OCI-LY7 (cell line): Measurements from ENCODE around the gene SPOP.

Experiments
- EZH2phosphoT487 ChIP-seq: fragments of 200-600 bp; sonication (generic); IDR thresholded peaks from 2 replicates; pipeline ENCODE4 v1.6.1; 2018; ENCODE audit warnings: low read depth, borderline replicate concordance, mild to moderate bottlenecking, mixed run types, antibody characterized with exemption, low read length, moderate library complexity, mixed read lengths
- TF ChIP-seq, protein P1 (sequence below): fragments of 200-600 bp; sonication (generic); conservative IDR thresholded peaks from 2 replicates; pipeline ENCODE4 v1.5.1; 2014; ENCODE audit warnings: mild to moderate bottlenecking, antibody characterized with exemption, low read length, moderate library complexity, mixed read lengths

DNA sequence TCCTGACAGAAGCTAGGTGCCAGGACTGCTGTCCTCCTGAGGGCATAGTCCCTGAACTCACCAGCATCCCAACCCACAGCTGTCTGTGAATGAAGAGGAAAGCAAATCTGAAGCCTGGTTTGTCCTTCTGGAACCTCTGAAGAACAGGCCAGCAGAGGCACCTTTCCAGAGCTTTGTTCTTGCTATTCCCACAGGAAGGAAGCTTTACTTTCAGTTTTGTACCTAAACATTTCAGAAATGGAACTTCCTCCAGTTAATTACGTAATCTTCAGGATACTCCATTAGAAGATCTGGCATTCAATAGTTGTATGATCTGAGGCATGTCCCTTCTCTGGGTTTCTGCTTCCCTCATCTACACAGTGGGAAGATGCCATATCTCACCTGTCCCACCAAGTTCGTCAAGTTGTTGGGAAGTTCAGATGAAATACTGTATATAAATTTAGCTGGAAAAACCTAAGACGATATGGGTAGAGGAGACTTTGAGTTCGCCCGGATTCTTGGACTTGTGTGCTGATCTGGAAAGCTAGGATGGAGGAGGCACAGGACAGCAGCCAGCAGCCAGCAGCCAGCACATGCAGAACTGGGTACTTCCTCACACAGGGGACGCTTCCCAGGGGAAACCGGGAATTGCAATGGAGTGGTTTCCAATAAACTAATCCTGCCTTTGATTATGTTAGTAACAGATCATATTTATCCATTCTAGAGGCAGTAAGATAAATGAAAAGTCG lies 79.8 kb downstream of the SPOP start:
- TF ChIP-seq, protein P1, sequence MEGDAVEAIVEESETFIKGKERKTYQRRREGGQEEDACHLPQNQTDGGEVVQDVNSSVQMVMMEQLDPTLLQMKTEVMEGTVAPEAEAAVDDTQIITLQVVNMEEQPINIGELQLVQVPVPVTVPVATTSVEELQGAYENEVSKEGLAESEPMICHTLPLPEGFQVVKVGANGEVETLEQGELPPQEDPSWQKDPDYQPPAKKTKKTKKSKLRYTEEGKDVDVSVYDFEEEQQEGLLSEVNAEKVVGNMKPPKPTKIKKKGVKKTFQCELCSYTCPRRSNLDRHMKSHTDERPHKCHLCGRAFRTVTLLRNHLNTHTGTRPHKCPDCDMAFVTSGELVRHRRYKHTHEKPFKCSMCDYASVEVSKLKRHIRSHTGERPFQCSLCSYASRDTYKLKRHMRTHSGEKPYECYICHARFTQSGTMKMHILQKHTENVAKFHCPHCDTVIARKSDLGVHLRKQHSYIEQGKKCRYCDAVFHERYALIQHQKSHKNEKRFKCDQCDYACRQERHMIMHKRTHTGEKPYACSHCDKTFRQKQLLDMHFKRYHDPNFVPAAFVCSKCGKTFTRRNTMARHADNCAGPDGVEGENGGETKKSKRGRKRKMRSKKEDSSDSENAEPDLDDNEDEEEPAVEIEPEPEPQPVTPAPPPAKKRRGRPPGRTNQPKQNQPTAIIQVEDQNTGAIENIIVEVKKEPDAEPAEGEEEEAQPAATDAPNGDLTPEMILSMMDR = no peak
- TF ChIP-seq EZH2phosphoT487 = no peak
